CD4-positive, alpha-beta T cell treated with Interleukin-2 at 100 ng/mL for 4 hours (primary cell): Measurements from ENCODE around the gene TMEM151B.
"Not testable (repeated sequence)": the region's sequence is repeated elsewhere in the genome, so short reads cannot be mapped to it uniquely, and the experiment has no call there.

ENCODE experiments used
- DNase-seq: peaks from one replicate; pipeline ENCODE4 v3.0.0-alpha.2; 2020; ENCODE audit warnings: low spot score

The TMEM151B gene

DNA sequence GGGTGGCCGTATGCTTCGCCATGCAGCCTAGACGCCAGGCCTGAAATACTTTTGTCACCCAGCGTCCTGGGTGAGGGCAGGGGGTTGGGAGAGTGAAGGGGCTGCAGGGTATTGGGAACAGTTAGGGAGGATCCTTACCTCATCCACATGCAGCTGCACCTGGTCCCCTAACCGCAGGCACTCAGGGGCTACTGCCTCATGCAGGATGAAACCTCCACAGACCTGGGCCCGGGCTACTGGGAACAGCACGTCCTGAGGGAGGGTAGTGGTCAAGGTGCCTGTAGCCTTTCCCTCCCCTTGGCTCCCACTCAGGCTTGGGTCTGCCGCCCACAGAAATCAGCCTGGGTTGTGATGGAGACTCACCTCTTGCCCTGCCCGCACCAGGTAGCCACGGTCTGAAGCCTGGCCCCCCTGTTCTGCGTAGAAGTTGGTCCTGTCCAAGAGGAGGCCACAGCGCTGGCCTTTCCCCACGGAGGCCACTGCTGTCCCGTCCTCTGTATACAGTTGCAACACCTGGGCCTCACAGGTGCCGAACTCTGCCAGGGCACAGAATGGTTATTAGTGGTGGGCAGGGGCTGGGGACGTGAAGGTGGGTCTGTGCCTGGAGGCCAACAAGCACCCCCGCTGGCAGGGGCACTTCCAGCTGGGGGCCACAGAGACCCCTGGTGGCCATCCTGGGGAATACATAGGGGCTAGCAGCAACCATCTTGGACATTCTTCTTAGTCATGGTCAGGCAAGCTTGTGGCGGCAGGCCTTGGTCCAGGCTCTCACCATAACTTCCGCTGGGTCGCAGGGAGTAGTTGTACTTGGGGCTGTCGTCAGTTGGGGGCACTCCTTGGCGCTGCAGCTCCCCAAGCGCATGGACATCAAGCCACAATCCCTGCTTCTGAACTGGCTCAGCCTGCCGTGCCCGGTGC, 34.3 kb downstream of the TMEM151B start:
- peak; percentile 44 for DNase-seq

- no peak for DNase-seq
These were observed 35.0 kb downstream of the TMEM151B start for GRCh38 chr6:44305200-44305725.

GRCh38 chr6:44306710-44307109, 36.5 kb downstream of the TMEM151B start:
- DNase-seq, result no peak

- DNase-seq, result no peak
These were observed 37.0 kb downstream of the TMEM151B start for GRCh38 chr6:44307217-44307616.

- DNase-seq, result no peak
These were observed 38.8 kb downstream of the TMEM151B start for GRCh38 chr6:44309092-44309491.

DNA sequence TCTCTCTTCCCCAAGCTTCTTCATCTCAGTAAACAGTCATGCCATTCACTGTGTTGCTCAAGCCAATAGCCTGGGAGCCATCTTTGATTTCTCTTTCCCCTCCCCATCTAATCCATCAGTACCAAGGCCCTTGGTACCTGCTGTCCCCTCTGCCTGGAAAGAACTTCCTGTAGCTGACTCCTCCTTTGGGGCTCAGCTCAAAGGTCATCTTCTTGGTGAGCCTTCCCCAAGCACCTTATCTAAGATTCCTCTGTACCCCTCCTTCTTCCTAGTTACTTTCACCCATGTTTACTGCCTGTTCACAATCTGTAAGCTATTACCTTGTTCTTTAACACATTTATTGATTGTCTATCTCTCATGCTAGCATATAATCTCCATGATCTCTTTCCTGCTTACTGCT, 39.4 kb downstream of the TMEM151B start:
- DNase-seq, result no peak

- no peak for DNase-seq
These were observed 40.0 kb downstream of the TMEM151B start for GRCh38 chr6:44310241-44310640.

DNA sequence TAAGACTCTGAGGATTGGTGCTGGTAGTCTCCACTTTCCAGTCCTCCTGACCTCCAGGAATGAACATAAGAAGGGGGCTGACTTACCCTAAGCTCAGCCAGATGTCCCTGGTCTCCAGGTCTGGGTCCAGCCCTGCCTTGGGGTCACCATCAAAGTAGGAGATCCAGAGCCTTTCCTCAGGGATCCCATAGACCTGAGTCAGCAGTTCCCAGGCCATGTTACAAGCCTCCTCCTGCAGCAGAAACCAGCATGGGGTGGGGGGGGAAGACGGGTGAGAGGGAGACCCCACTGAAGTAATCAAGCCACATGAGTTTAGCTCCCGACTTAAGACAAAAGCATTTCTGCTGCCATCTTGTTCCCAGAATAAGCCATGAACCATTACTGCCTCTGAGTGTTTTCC, 41.1 kb downstream of the TMEM151B start:
- no peak for DNase-seq

GRCh38 chr6:44311767-44312166, 41.5 kb downstream of the TMEM151B start:
- DNase-seq, result no peak

GRCh38 chr6:44312901-44313788, 42.9 kb downstream of the TMEM151B start, which contains the start of gene AARS2:
Gene AARS2, minus strand, starts transcription at chr6:44313347. Its CDS starts 24 bp downstream, at chr6:44313323.
- DNase-seq, result peak; percentile 94

DNA sequence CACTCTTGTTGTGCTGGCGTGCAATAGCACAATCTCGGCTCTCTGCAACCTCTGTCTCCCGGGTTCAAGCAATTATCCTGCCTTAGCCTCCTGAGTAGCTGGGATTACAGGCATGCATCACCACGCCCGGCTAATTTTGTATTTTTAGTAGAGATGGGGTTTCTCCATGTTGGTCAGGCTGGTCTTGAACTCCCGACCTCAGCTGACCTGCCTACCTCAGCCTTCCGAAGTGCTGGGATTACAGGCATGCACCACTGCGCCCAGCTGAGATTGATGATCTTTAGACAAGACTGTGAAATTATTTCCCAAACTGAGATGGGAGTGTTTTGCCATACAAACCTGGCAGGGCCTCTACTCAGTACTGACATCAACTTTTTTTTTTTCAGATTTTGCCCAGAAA, 44.4 kb downstream of the TMEM151B start:
- DNase-seq, result not testable (repeated sequence)

DNA sequence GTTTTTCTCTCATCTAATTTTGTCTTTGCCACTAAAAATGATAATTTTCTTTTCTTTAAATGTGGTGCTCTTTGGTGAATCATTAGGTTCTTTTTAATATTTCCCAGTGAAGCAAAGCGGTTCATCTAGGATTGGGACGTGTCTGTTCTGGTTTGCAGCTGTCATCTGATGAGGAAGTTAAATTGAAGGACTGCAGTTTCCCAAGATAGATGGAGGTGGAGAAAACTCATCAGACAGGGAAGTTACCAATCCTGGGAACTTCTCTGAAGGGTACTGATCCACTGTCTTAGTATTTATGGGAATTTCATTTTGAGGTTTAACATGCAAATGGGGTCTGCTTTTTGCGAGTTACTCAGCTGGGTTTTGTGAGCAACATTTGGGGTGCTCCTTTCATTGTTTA, 45.3 kb downstream of the TMEM151B start:
- no peak for DNase-seq

- no peak for DNase-seq
These were observed 45.7 kb downstream of the TMEM151B start for GRCh38 chr6:44315951-44316350.

DNA sequence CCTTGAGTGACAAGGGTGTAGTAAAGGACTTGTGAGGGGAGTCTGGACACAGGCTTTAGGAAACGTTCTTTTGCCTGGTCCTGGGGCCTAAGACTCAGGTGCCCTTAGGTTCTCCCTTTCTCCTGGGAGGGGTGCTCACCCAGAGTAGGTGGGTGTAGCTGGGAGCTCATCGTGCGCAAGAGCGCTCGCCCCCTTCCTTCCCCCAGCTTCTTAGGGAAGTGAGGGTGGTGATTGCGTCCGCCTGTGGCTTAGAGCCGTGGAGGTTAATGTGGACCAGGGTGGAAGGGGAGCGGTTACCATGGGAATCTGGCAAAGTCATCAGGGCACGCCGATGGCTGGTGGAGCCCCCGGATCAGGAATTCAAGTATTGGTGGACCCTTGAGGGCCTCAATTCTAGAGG, 46.2 kb downstream of the TMEM151B start:
- no peak for DNase-seq

DNA sequence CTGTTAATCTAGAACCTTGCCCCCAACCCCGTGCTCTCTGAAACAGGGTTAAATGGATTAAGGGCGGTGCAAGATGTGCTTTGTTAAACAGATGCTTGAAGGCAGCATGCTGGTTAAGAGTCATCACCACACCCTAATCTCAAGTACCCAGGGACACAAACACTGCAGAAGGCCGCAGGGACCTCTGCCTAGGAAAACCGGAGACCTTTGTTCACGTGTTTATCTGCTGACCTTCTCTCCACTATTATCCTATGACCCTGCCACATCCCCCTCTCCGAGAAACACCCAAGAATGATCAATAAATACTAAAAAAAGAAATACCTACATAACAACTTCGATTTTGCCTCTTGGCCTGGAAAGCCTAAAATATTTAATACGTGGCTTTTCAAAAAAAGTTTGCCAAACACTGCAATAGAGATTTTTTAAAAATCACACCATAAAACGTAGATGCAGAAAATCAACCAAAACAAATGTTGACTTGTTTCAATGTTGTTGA, 46.9 kb downstream of the TMEM151B start:
- not testable (repeated sequence) for DNase-seq

- no peak for DNase-seq
These were observed 51.0 kb downstream of the TMEM151B start for GRCh38 chr6:44321210-44321609.

- DNase-seq, result no peak
These were observed 56.8 kb downstream of the TMEM151B start for GRCh38 chr6:44327096-44327495.

DNA sequence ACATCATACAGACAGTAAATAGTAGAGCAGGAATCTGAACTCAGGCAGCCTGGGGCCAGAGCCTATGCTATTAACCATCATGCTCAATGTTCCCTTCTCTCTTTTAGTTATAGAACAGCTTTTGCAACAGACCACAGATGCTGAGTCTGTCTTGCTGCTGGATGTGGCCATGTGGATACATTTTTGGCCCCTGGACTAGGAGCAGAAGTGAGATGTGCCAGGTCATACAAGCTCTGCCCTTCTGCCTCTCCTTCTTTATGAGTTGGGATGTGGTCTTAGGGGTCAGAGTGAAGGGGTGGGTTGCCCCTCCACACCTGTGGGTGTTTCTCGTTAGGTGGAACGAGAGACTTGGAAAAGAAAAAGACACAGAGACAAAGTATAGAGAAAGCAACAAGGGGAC, 57.5 kb downstream of the TMEM151B start:
- DNase-seq, result no peak

GRCh38 chr6:44328203-44328602, 58.0 kb downstream of the TMEM151B start:
- DNase-seq, result not testable (repeated sequence)

GRCh38 chr6:44329858-44330257, 59.6 kb downstream of the TMEM151B start:
- no peak for DNase-seq

DNA sequence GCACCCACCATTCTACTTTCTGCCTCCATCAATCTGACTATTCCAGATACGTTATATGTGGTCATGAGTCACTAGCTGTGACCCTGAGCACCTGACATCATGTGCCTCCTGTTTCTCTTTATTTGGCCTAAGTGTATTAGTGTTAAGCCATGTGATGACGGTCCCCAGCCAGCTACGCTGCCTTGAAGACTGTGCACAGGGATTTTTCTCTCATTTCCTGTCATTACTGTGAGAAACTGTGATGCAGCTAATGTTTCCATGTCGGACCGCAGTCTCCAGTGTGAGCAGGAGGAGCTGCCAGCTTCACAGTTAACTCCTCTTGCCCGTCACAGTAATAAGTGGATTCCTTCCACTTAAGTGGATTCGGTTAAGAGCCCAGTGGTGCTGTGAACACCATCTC, 62.3 kb downstream of the TMEM151B start:
- no peak for DNase-seq

DNA sequence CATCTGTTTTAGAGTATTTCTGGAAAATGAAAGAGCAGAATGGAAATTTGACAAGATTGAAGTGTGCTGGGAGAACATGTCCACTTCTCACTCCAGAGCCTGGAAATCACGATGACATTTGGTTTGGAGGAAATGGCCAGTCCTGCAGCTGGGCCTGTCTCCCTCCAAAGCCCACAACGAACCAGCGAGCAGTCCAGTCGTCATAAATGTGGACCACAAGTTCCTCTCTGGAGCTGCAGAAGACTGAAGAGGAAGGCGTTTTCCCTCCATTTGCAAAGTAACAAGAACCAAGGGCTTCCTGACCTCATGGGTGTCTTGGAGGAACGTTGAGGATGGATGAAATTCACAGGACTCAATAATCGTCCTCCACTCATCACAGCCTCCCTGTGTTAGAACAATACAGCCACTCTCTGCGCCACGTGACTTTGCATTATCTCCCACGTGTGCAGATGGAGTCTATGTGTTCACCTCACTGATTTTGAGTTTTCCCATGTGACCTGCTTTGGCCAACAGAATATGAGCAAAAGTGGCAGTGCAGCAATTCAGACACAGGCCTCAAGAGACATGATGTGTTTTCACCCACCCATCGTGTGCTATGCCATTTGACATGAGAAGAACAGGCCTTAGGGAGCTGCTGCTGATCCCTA, 63.1 kb downstream of the TMEM151B start:
- DNase-seq, result no peak
